ENCODE data around the gene RHOC.

- TF ChIP-seq, protein P1, sequence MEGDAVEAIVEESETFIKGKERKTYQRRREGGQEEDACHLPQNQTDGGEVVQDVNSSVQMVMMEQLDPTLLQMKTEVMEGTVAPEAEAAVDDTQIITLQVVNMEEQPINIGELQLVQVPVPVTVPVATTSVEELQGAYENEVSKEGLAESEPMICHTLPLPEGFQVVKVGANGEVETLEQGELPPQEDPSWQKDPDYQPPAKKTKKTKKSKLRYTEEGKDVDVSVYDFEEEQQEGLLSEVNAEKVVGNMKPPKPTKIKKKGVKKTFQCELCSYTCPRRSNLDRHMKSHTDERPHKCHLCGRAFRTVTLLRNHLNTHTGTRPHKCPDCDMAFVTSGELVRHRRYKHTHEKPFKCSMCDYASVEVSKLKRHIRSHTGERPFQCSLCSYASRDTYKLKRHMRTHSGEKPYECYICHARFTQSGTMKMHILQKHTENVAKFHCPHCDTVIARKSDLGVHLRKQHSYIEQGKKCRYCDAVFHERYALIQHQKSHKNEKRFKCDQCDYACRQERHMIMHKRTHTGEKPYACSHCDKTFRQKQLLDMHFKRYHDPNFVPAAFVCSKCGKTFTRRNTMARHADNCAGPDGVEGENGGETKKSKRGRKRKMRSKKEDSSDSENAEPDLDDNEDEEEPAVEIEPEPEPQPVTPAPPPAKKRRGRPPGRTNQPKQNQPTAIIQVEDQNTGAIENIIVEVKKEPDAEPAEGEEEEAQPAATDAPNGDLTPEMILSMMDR (IDR thresholded peaks at IDR 0.05): no peak
- TF ChIP-seq POLR2AphosphoS5 (IDR thresholded peaks at IDR 0.05) (no peak), POLR2A (IDR thresholded peaks at IDR 0.05) (no peak)
These were observed 5.5 kb downstream of the RHOC start for GRCh38 chr1:112701227-112702066.

All from prostate gland (tissue), 2 donors.